HepG2 (cell line): ENCODE measurements around the gene SLAMF9. TPM values are rescaled to one million over a fixed set of nuclear protein-coding genes. Genes with fewer than 3 reads are reported as not detected.

Experiments used
- ATAC-seq: fragments of 200-7000 bp; cut with Tn5 transposase; 3 replicates; pipeline ENCODE4 v1.9.1; 2020; ENCODE audit warnings: mild to moderate bottlenecking, moderate library complexity
- BruUV-seq: library from RNA; stranded (reverse); fragments of 400-500 nt; replicated peaks from 2 replicates; lab custom pipeline; 2021; lab: Mats Ljungman, UMichigan
- CTCF ChIA-PET: fragments of 300-600 bp; formaldehyde crosslinking; extraction: SDS; loops from one replicate; lab custom pipeline; 2021; ENCODE audit warnings: low total read pairs, inconsistent platforms, low intra/inter-chr PET ratio; lab: Yijun Ruan, JAX
- POLR2A ChIA-PET: fragments of 350-600 bp; sonication (Branson Sonifier 250); formaldehyde crosslinking; loops from one replicate; lab custom pipeline; 2020; ENCODE audit warnings: antibody characterized with exemption, inconsistent platforms; lab: Yijun Ruan, JAX
- DNase-seq: peaks from one replicate; pipeline ENCODE4 v3.0.0-alpha.2; 2015; ENCODE audit warnings: low spot score
- FAIRE-seq: peaks from 3 replicates; lab custom pipeline; 2011; peaks lifted over from hg19 to GRCh38; lab: Jason Lieb, UNC
- H2AFZ ChIP-seq: one replicate; pipeline ENCODE4 v1.6.1; 2011; ENCODE audit warnings: low read length, inconsistent platforms
- H3K27ac ChIP-seq: fragments of 300-600 bp; 3 replicates; pipeline ENCODE4 v1.8.0; 2011; ENCODE audit warnings: mixed run types, mild to moderate bottlenecking, mixed read lengths, low read length, inconsistent platforms; ENCODE audit not compliant: insufficient read depth; ENCODE audit errors: extremely low read length
- H3K27me3 ChIP-seq, 2 experiments: fragments of 200-600 bp in 1 of 2; 2 replicates in 1 of 2; 3 replicates in 1 of 2; pipeline versions ENCODE4 v1.6.0 to v1.8.0; 2011; ENCODE audit warnings: low read length in 2 of 2, mild to moderate bottlenecking in 2 of 2, moderate library complexity in 2 of 2, inconsistent platforms in 1 of 2; ENCODE audit not compliant: insufficient read depth in 2 of 2, control insufficient read depth in 1 of 2
- H3K36me3 ChIP-seq, 2 experiments: fragments of 200-600 bp in 1 of 2; replicated peaks in 1 of 2; 2 replicates in 1 of 2; 3 replicates in 1 of 2; pipeline versions ENCODE4 v1.5.1 to v1.8.0; 2011; ENCODE audit warnings: low read length in 2 of 2, inconsistent platforms in 1 of 2; ENCODE audit not compliant: insufficient read depth in 2 of 2, control insufficient read depth in 1 of 2
- H3K4me1 ChIP-seq: 2 replicates; pipeline ENCODE4 v1.5.1; 2012; ENCODE audit warnings: low read length, inconsistent platforms; ENCODE audit not compliant: insufficient read depth
- H3K4me2 ChIP-seq: 2 replicates; pipeline ENCODE4 v1.6.0; 2011; ENCODE audit warnings: low read depth, low read length, inconsistent platforms
- H3K4me3 ChIP-seq, 3 experiments: fragments of 200-600 bp in 1 of 3; sonication (generic), shearing (Covaris generic) in 1 of 3; replicated peaks in 1 of 3; 2 replicates each; pipeline ENCODE4 v1.5.1; 2011 to 2016; ENCODE audit warnings: low read length in 3 of 3, inconsistent platforms in 2 of 3, low read depth in 2 of 3, mild to moderate bottlenecking in 2 of 3, control low read depth in 1 of 3, mixed read lengths in 1 of 3; ENCODE audit not compliant: insufficient read depth in 1 of 3
- H3K79me2 ChIP-seq: one replicate; pipeline ENCODE4 v1.6.1; 2011; ENCODE audit warnings: low read length, inconsistent platforms; ENCODE audit not compliant: insufficient read depth
- H3K9ac ChIP-seq: 2 replicates; pipeline ENCODE4 v1.6.0; 2011; ENCODE audit warnings: mild to moderate bottlenecking, low read depth, low read length, inconsistent platforms; ENCODE audit not compliant: insufficient read depth
- H3K9me3 ChIP-seq: 2 replicates; pipeline ENCODE4 v1.5.1; 2012; ENCODE audit warnings: mild to moderate bottlenecking, low read length
- H4K20me1 ChIP-seq: 2 replicates; pipeline ENCODE4 v1.6.0; 2011; ENCODE audit warnings: inconsistent platforms, mild to moderate bottlenecking, low read length, moderate library complexity; ENCODE audit not compliant: insufficient read depth
- GMEB2 ChIP-seq: IDR thresholded peaks from 2 replicates; pipeline ENCODE4 v1.6.1; 2016; ENCODE audit warnings: missing biosample characterization, missing genetic modification reagents, low read depth
- HNRNPLL ChIP-seq: fragments of 200-400 bp; formaldehyde crosslinking; IDR thresholded peaks from 2 replicates; pipeline ENCODE4 v1.6.1; 2017; ENCODE audit warnings: mild to moderate bottlenecking, low read depth, low read length; ENCODE audit not compliant: poor library complexity, severe bottlenecking
- KLF6 ChIP-seq: IDR thresholded peaks from 2 replicates; pipeline ENCODE4 v1.8.0; 2016; ENCODE audit warnings: missing biosample characterization, missing genetic modification reagents
- TOPORS ChIP-seq: sonication (generic); formaldehyde crosslinking; IDR thresholded peaks from 2 replicates; pipeline ENCODE4 v1.8.0; 2023; ENCODE audit warnings: mild to moderate bottlenecking, missing genetic modification reagents
- ZNF251 ChIP-seq: sonication (generic); formaldehyde crosslinking; IDR thresholded peaks from 2 replicates; pipeline ENCODE4 v1.9.0; 2021; ENCODE audit warnings: mild to moderate bottlenecking, missing genetic modification reagents
- WGBS: methylation state at CpG from one replicate; pipeline ENCODE4 v1.1.6; 2017; ENCODE audit warnings: low lambda C conversion rate; 5-methylcytosine and 5-hydroxymethylcytosine counted together
- in situ Hi-C: cut with HindIII; loops from 2 replicates; pipeline ENCODE4 v1.10.0; 2017; ENCODE audit warnings: low pct_unique_long_range_greater_than_20kb; ENCODE audit not compliant: extremely low pct_ligation_motif_present
- intact Hi-C: fragments of 100-400 bp; cut with micrococcal nuclease; formaldehyde crosslinking; loops from one replicate; pipeline ENCODE4 v1.10.0; 2022; ENCODE audit not compliant: unreplicated experiment
- polyA plus RNA-seq, 8 experiments: library from polyadenylated mRNA; depleted of rRNA in 3 of 8; stranded (reverse) in 7 of 8; unstranded in 1 of 8; fragments of >200 nt; fragmentation: Illumina TruSeq in 4 of 8; extraction: Trizol in 4 of 8; gene quantifications; 2 replicates each; pipeline versions ENCODE4 v1.2.1 to v1.2.3, GENCODE V29; 2011 to 2016; ENCODE audit warnings: low read depth in 4 of 8, missing spikeins in 1 of 8, mixed read lengths in 1 of 8; ENCODE audit not compliant: insufficient read depth in 1 of 8
- total RNA-seq, 5 experiments: library from RNA; depleted of rRNA; stranded (reverse); fragments of >200 nt; fragmentation: Illumina TruSeq; extraction: Trizol; gene quantifications; 2 replicates each; pipeline ENCODE4 v1.2.3, GENCODE V29; 2016; ENCODE audit warnings: low read depth in 1 of 5
- TF ChIP-seq, protein P1 (sequence below): sonication (generic); formaldehyde crosslinking; IDR thresholded peaks from 2 replicates; pipeline ENCODE4 v1.5.0; 2020; ENCODE audit warnings: mild to moderate bottlenecking, missing genetic modification reagents, borderline replicate concordance

SLAMF9 gene
- total and polyA plus RNA-seq, 2 of the 13 experiments (the other 11 are each of a cell fraction or from before 2014, with no cell fraction given) = 0.82 TPM; not detected in 1

GRCh38 chr1:159918352-159919200 lies 35.5 kb downstream of the SLAMF9 start:
- FAIRE-seq = no peak
- CTCF ChIA-PET = no interaction called here
- WGBS = 71% methylated on average over 3 of the region's 13 CpGs
- POLR2A ChIA-PET = no interaction called here
- Histone ChIP-seq H3K4me3 (no peak overlapping the region), H3K36me3 (no peaks in the 10 kb centered on the region), H3K4me1 (peaks cover 16% of the 10 kb centered on the region), H4K20me1 (no peaks in the 10 kb centered on the region), H3K9ac (no peak overlapping the region), H3K27me3 (no peaks in the 10 kb centered on the region), H3K9me3 (no peaks in the 10 kb centered on the region), H3K27ac (no peak overlapping the region), H3K79me2 (no peaks in the 10 kb centered on the region), H2AFZ (no peak overlapping the region), H3K4me2 (no peak overlapping the region)
- ATAC-seq = no peak
- BruUV-seq = no TSS peak
- in situ Hi-C loops (no loop called here), intact Hi-C loops (no loop called here)
- TF ChIP-seq TOPORS (CRISPR knock-in tag) (no peak), ZNF251 (CRISPR knock-in tag) (no peak), KLF6 (CRISPR knock-in tag) (no peak), HNRNPLL (no peak), GMEB2 (CRISPR knock-in tag) (no peak)
- TF ChIP-seq, protein P1, sequence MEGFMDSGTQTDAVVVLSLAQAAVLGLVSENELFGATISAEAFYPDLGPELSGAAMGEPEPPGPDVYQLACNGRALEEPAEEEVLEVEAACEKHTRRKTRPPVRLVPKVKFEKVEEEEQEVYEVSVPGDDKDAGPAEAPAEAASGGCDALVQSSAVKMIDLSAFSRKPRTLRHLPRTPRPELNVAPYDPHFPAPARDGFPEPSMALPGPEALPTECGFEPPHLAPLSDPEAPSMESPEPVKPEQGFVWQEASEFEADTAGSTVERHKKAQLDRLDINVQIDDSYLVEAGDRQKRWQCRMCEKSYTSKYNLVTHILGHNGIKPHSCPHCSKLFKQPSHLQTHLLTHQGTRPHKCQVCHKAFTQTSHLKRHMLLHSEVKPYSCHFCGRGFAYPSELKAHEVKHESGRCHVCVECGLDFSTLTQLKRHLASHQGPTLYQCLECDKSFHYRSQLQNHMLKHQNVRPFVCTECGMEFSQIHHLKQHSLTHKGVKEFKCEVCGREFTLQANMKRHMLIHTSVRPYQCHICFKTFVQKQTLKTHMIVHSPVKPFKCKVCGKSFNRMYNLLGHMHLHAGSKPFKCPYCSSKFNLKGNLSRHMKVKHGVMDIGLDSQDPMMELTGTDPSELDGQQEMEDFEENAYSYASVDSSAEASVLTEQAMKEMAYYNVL (CRISPR knock-in tag) = no peak
- no peak for DNase-seq
